GM18502 (cell line): Measurements from ENCODE around the gene NDUFA3.
"Not testable (repeated sequence)": the region's sequence is repeated elsewhere in the genome, so short reads cannot be mapped to it uniquely, and the experiment has no call there.

Experiments
- ATAC-seq: cut with Tn5 transposase; IDR thresholded peaks from one replicate; pipeline ENCODE4 v1.9.1; 2021; ENCODE audit warnings: mild to moderate bottlenecking; ENCODE audit not compliant: unreplicated experiment, poor library complexity

Gene NDUFA3

GRCh38 chr19:54102421-54103169, at the start of gene NDUFA3:
NDUFA3 (plus strand) TSS chr19:54102855; CDS start chr19:54102879, 24 bp downstream.
- peak; percentile 97 for ATAC-seq

GRCh38 chr19:54062643-54063042, 40.0 kb upstream of the NDUFA3 start:
- ATAC-seq: no peak

- ATAC-seq: no peak
Observed at GRCh38 chr19:54063350-54064116, 39.1 kb upstream of the NDUFA3 start, which contains the start of gene VSTM1. VSTM1 (minus strand) TSS chr19:54063897; CDS start chr19:54063777, 120 bp downstream.

- ATAC-seq: no peak
Observed at GRCh38 chr19:54069470-54069869, 33.2 kb upstream of the NDUFA3 start.

- no peak for ATAC-seq
Observed at GRCh38 chr19:54073829-54074228, 28.8 kb upstream of the NDUFA3 start.

- ATAC-seq: no peak
Observed at GRCh38 chr19:54074851-54075250, 27.8 kb upstream of the NDUFA3 start.

GRCh38 chr19:54077334-54077733, 25.3 kb upstream of the NDUFA3 start:
- ATAC-seq: no peak

GRCh38 chr19:54081032-54081431, 21.6 kb upstream of the NDUFA3 start, which contains the start of gene TARM1:
TARM1 (minus strand) TSS chr19:54081365; CDS start chr19:54081340, 25 bp downstream.
- no peak for ATAC-seq

- ATAC-seq: no peak
Observed at GRCh38 chr19:54084410-54084809, 18.2 kb upstream of the NDUFA3 start.

- ATAC-seq: no peak
Observed at GRCh38 chr19:54094426-54095000, 8.1 kb upstream of the NDUFA3 start.

- no peak for ATAC-seq
Observed at GRCh38 chr19:54095136-54095858, 7.4 kb upstream of the NDUFA3 start.

GRCh38 chr19:54095859-54096616, 6.6 kb upstream of the NDUFA3 start:
- not testable (repeated sequence) for ATAC-seq

GRCh38 chr19:54096617-54097106, 6.0 kb upstream of the NDUFA3 start:
- no peak for ATAC-seq

GRCh38 chr19:54099190-54099902, 3.3 kb upstream of the NDUFA3 start:
- no peak for ATAC-seq

- not testable (repeated sequence) for ATAC-seq
Observed at GRCh38 chr19:54099903-54100255, 2.8 kb upstream of the NDUFA3 start.

- no peak for ATAC-seq
Observed at GRCh38 chr19:54100561-54100960, 2.1 kb upstream of the NDUFA3 start, which contains the start of gene OSCAR. OSCAR (minus strand) TSS chr19:54100803; CDS start chr19:54100792, 11 bp downstream.

- ATAC-seq: no peak
Observed at GRCh38 chr19:54104998-54105715, 2.5 kb downstream of the NDUFA3 start.

GRCh38 chr19:54105796-54106195, 3.1 kb downstream of the NDUFA3 start:
- ATAC-seq: no peak
